Measurements from ENCODE around the gene CCDC78. TPM values are rescaled to one million over a fixed set of nuclear protein-coding genes. Genes with fewer than 3 reads are reported as not detected.

CCDC78 gene
- total and polyA plus RNA-seq, 2 experiments from 2014 or later = 10.5 to 12.6 TPM

GRCh38 chr16:676565-676902, 49.7 kb downstream of the CCDC78 start:
- Histone ChIP-seq H3K4me2 (peak overlapping the region; percentile 74; the same call in 1 of the 2 replicates), H4K20me1 (replicated peaks; ENCODE audit: insufficient read depth) (peaks cover 8% of the 10 kb centered on the region), H2AFZ (no peak overlapping the region), H3K79me2 (replicated peaks; ENCODE audit: insufficient read depth) (peaks cover 9% of the 10 kb centered on the region; the same call in 1 of the 2 replicates), H3F3A (replicated peaks; ENCODE audit: low read depth) (peaks cover 23% of the 10 kb centered on the region), H3K27me3 (ENCODE audit: insufficient read depth) (no peaks in the 10 kb centered on the region), H3K4me1 (ENCODE audit: insufficient read depth) (peaks cover 11% of the 10 kb centered on the region; the same call in 1 of the 2 replicates), H3K9me2 (ENCODE audit: insufficient read depth) (no peaks in the 10 kb centered on the region), H3K27ac (ENCODE audit: low read depth) (no peak overlapping the region), H3K36me3 (ENCODE audit: insufficient read depth) (no peaks in the 10 kb centered on the region), H3K4me3 (no peak overlapping the region; the same call in 1 of the 2 replicates)
- Mint-ChIP-seq H3K36me3 (ENCODE audit: low read depth) (peaks cover 13% of the 10 kb centered on the region), H3K27ac (no peak overlapping the region; the same call in 1 of the 2 replicates), H3K27me3 (ENCODE audit: insufficient read depth, low read depth, poor library complexity) (peaks cover 15% of the 10 kb centered on the region), H3K9me3 (no peaks in the 10 kb centered on the region; the same call in 2 of the 3 replicates), H3K4me3 (peak overlapping the region; percentile 36; the same call in 2 of the 3 replicates), H3K4me1 (peaks cover 23% of the 10 kb centered on the region)
- DNase-seq (ENCODE audit: low spot score) (no peak), ATAC-seq (no peak)
- TF ChIP-seq CREB1 (CRISPR knock-in tag; IDR thresholded peaks at IDR 0.05; ENCODE audit: low read depth) (no peak), ZNF331 (CRISPR knock-in tag; IDR thresholded peaks at IDR 0.05; ENCODE audit: low read depth) (no peak), ZNF462 (CRISPR knock-in tag; IDR thresholded peaks at IDR 0.05) (no peak), EZH2phosphoT487 (IDR thresholded peaks at IDR 0.05; ENCODE audit: unreplicated experiment) (no peak), JUNB (IDR thresholded peaks at IDR 0.05; ENCODE audit: unreplicated experiment) (no peak)

All from GM23338 (cell line).